Ishikawa (cell line): ENCODE results near the gene ACAD9.

Experiments used
- CEBPB ChIP-seq: IDR thresholded peaks from 2 replicates; pipeline ENCODE4 v1.6.1; 2012
- CREB1 ChIP-seq: IDR thresholded peaks from 2 replicates; pipeline ENCODE4 v1.6.1; 2012; ENCODE audit warnings: low read depth
- EGR1 ChIP-seq: IDR thresholded peaks from 2 replicates; pipeline ENCODE4 v1.6.1; 2012
- EP300 ChIP-seq: IDR thresholded peaks from 2 replicates; pipeline ENCODE4 v1.6.1; 2012; ENCODE audit warnings: borderline replicate concordance
- FOXM1 ChIP-seq: IDR thresholded peaks from 2 replicates; pipeline ENCODE4 v1.6.1; 2012; ENCODE audit warnings: low read depth, borderline replicate concordance
- NFIC ChIP-seq: IDR thresholded peaks from 2 replicates; pipeline ENCODE4 v1.6.1; 2012
- RAD21 ChIP-seq: IDR thresholded peaks from 2 replicates; pipeline ENCODE4 v1.6.1; 2012; ENCODE audit warnings: low read depth
- TAF1 ChIP-seq: IDR thresholded peaks from 2 replicates; pipeline ENCODE4 v1.6.1; 2012; ENCODE audit warnings: low read depth, mild to moderate bottlenecking
- TCF12 ChIP-seq: IDR thresholded peaks from 2 replicates; pipeline ENCODE4 v1.6.1; 2012; ENCODE audit warnings: low read depth
- TEAD4 ChIP-seq: IDR thresholded peaks from 2 replicates; pipeline ENCODE4 v1.6.1; 2012
- YY1 ChIP-seq: IDR thresholded peaks from 2 replicates; pipeline ENCODE4 v1.6.1; 2012; ENCODE audit warnings: low read depth
- ZBTB7A ChIP-seq: IDR thresholded peaks from 2 replicates; pipeline ENCODE4 v1.6.1; 2012; ENCODE audit warnings: low read depth
- TF ChIP-seq, protein P1 (sequence below): IDR thresholded peaks from 2 replicates; pipeline ENCODE4 v1.6.1; 2012; ENCODE audit warnings: low read depth, mild to moderate bottlenecking
- TF ChIP-seq, protein P2 (sequence below): IDR thresholded peaks from 2 replicates; pipeline ENCODE4 v1.6.1; 2012
- TF ChIP-seq, protein P3 (sequence below): IDR thresholded peaks from 2 replicates; pipeline ENCODE4 v1.6.1; 2012

Gene ACAD9

DNA sequence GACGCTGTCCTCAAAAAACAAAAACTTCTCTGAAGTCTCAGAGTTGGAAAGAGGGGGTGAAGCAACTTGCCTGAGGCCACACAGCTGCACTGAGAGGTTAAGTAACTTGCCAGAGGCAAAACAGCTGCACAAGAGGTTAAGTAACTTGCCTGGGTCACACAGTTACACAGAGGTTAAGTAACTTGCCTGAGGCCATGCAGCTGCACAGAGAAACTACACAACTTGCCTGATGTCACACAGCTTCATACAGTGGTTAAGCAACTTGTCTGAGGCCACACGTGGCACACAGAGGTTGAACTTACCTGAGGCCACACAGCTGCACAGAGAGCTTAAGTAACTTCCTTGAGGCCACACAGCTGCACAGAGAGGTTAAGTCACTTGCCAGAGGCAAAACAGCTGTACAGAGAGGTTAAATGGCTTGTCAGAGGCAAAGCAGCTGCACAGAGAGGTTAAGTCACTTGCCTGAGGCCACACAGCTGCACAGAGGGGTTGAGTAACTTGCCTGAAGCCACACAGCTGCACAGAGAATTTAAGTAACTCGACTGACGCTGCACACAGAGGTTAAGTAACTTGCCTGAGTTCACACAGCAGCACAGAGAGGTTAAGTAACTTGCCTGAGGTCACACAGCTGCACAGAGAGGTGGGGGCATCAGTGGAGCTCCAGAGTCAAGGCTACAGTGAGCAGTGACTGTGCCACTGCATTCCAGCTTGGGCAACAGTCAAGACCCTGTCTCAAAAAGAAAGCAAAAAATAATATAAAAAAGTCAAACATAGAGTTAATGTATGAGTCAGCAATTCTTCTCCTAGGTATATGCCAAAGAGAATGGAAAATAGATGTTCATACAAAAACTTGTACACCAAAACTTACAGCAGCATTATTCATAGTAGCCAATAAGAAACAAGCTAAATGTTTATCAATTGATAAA lies 12.0 kb upstream of the ACAD9 start:
- TF ChIP-seq YY1 = no peak
- no peak for TF ChIP-seq TAF1
- TF ChIP-seq, protein P1, sequence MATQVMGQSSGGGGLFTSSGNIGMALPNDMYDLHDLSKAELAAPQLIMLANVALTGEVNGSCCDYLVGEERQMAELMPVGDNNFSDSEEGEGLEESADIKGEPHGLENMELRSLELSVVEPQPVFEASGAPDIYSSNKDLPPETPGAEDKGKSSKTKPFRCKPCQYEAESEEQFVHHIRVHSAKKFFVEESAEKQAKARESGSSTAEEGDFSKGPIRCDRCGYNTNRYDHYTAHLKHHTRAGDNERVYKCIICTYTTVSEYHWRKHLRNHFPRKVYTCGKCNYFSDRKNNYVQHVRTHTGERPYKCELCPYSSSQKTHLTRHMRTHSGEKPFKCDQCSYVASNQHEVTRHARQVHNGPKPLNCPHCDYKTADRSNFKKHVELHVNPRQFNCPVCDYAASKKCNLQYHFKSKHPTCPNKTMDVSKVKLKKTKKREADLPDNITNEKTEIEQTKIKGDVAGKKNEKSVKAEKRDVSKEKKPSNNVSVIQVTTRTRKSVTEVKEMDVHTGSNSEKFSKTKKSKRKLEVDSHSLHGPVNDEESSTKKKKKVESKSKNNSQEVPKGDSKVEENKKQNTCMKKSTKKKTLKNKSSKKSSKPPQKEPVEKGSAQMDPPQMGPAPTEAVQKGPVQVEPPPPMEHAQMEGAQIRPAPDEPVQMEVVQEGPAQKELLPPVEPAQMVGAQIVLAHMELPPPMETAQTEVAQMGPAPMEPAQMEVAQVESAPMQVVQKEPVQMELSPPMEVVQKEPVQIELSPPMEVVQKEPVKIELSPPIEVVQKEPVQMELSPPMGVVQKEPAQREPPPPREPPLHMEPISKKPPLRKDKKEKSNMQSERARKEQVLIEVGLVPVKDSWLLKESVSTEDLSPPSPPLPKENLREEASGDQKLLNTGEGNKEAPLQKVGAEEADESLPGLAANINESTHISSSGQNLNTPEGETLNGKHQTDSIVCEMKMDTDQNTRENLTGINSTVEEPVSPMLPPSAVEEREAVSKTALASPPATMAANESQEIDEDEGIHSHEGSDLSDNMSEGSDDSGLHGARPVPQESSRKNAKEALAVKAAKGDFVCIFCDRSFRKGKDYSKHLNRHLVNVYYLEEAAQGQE = no peak
- no peak for TF ChIP-seq EP300
- TF ChIP-seq, protein P2, sequence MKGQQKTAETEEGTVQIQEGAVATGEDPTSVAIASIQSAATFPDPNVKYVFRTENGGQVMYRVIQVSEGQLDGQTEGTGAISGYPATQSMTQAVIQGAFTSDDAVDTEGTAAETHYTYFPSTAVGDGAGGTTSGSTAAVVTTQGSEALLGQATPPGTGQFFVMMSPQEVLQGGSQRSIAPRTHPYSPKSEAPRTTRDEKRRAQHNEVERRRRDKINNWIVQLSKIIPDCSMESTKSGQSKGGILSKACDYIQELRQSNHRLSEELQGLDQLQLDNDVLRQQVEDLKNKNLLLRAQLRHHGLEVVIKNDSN = no peak
- no peak for TF ChIP-seq RAD21
- no peak for TF ChIP-seq TEAD4
- TF ChIP-seq FOXM1 = no peak
- no peak for TF ChIP-seq CREB1
- no peak for TF ChIP-seq EGR1
- TF ChIP-seq ZBTB7A = no peak

DNA sequence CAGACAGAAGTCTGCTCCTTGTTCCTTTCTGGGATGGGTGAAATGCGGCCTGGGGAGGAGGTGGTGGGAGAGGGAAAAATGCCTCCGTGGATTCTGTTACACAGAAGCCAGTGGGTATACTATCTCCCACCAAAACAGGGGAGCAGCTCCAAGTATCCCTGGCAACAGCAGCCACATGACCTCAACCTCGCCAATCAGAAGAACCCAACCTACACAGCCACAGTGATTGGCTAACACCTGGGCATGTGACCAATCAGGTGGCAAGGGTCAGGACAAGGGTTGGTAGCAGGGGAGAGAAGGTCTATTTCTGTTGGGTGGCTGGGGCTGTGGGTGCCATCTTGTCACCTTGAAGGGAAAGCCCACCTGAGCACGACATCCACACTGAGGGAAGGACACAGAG lies 9.1 kb upstream of the ACAD9 start:
- no peak for TF ChIP-seq CEBPB
- TF ChIP-seq, protein P2 = peak; percentile 86
- no peak for TF ChIP-seq TEAD4

DNA sequence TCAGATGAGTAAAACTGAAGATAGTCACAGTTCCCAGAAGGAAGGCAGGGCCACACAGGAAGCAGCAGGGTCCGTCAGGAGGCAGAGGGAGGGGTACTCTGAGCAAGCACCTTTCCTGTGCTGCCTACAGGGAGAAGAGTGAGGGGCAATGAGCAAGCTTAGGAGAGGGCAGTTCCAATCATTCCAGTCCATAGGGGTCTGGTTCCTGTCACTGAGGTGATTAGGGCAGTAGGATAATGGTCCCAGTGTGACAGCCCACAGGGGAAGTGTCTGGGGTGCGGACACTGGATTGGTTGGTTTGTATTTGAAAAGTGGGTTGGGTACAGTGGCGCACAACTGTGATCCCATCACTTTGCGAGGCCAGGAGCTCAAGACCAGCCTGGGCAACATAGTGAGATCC lies 7.1 kb upstream of the ACAD9 start:
- TF ChIP-seq TCF12 = no peak
- TF ChIP-seq, protein P3, sequence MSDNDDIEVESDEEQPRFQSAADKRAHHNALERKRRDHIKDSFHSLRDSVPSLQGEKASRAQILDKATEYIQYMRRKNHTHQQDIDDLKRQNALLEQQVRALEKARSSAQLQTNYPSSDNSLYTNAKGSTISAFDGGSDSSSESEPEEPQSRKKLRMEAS = no peak
- TF ChIP-seq, protein P1 = no peak
- no peak for TF ChIP-seq TEAD4

DNA sequence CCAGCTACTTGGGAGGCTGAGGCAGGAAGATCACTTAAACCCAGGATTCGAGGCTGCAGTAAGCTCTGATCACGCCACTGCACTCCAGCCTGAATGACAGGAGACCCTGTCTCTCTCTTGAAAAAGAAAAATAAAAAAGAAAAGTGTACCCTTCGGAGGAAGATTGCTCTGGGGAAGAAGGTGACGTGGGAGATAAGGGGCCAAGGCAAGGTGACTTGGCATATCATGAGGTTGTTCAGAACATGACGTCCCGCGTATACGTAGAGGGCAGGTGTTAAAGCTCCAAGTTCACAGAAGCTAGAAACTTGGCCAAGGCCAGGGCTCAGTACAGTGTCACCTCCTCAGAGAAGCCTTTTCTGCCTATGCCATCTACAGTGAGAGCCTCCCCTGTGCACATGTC lies 6.7 kb upstream of the ACAD9 start:
- TF ChIP-seq CEBPB = no peak
- TF ChIP-seq TEAD4 = no peak
- no peak for TF ChIP-seq CREB1
- TF ChIP-seq TCF12 = no peak
- TF ChIP-seq TAF1 = no peak
- TF ChIP-seq FOXM1 = no peak
- TF ChIP-seq, protein P1 = no peak
- no peak for TF ChIP-seq YY1
- TF ChIP-seq, protein P2 = no peak
- no peak for TF ChIP-seq EP300
- no peak for TF ChIP-seq NFIC
- TF ChIP-seq, protein P3 = no peak
- TF ChIP-seq EGR1 = no peak
- no peak for TF ChIP-seq ZBTB7A
- no peak for TF ChIP-seq RAD21
